GM12865 (cell line): Measurements from ENCODE around the gene EXOC3L2.

Source experiments
- DNase-seq: peaks from one replicate; pipeline ENCODE4 v3.0.0; 2010; ENCODE audit warnings: low read depth
- H3K4me3 ChIP-seq: 2 replicates; pipeline ENCODE4 v1.5.1; 2011; ENCODE audit warnings: mild to moderate bottlenecking, low read depth, low read length, control low read depth
- TF ChIP-seq, protein P1 (sequence below): IDR thresholded peaks from 2 replicates; pipeline ENCODE4 v1.5.1; 2011; ENCODE audit warnings: low read length, control low read depth, low read depth, inconsistent platforms; ENCODE audit not compliant: insufficient read depth; ENCODE audit errors: missing control alignments

EXOC3L2 gene

GRCh38 chr19:45256836-45257235, 11.6 kb upstream of the EXOC3L2 start:
- TF ChIP-seq, protein P1, sequence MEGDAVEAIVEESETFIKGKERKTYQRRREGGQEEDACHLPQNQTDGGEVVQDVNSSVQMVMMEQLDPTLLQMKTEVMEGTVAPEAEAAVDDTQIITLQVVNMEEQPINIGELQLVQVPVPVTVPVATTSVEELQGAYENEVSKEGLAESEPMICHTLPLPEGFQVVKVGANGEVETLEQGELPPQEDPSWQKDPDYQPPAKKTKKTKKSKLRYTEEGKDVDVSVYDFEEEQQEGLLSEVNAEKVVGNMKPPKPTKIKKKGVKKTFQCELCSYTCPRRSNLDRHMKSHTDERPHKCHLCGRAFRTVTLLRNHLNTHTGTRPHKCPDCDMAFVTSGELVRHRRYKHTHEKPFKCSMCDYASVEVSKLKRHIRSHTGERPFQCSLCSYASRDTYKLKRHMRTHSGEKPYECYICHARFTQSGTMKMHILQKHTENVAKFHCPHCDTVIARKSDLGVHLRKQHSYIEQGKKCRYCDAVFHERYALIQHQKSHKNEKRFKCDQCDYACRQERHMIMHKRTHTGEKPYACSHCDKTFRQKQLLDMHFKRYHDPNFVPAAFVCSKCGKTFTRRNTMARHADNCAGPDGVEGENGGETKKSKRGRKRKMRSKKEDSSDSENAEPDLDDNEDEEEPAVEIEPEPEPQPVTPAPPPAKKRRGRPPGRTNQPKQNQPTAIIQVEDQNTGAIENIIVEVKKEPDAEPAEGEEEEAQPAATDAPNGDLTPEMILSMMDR = no peak

DNA sequence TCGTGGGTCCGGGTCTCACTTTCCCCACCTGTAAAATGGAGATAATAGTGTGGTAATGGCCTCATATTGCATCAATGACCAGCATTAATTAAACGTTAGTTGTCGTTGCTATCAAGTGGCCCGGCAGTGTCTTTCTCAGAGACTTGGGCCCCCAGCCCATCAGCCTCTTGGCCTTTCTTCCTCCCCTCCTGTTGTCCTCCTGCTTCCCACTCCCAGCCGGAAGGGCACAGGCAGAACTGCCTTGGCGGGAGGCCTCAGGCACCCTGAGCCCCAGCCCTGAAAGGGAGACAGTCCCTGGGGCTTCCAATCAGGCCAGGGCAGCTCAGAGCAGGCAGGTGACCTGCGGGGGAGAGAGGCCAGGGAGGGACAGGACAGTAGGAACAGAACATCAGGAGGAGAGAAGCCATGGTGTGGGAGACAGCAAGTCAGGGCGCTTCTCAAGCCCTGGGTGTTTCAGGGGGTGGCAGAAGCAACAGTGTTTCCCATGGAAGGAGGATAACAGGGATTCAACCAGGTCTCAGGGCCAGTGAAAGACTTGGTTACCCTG, 10.5 kb upstream of the EXOC3L2 start:
- no peak overlapping the region for H3K4me3 ChIP-seq
- DNase-seq = no peak
- TF ChIP-seq, protein P1 = no peak

More at GRCh38 chr19:45256836-45257235, 11.6 kb upstream of the EXOC3L2 start:
- DNase-seq = no peak
- H3K4me3 ChIP-seq = no peak overlapping the region

- H3K4me3 ChIP-seq = no peak overlapping the region
- no peak for DNase-seq
- TF ChIP-seq, protein P1 = peak; percentile 31
Measured at GRCh38 chr19:45254044-45254531, 8.9 kb upstream of the EXOC3L2 start.

GRCh38 chr19:45253396-45254027, 8.3 kb upstream of the EXOC3L2 start:
- H3K4me3 ChIP-seq = no peak overlapping the region
- DNase-seq = no peak
- TF ChIP-seq, protein P1 = no peak

DNA sequence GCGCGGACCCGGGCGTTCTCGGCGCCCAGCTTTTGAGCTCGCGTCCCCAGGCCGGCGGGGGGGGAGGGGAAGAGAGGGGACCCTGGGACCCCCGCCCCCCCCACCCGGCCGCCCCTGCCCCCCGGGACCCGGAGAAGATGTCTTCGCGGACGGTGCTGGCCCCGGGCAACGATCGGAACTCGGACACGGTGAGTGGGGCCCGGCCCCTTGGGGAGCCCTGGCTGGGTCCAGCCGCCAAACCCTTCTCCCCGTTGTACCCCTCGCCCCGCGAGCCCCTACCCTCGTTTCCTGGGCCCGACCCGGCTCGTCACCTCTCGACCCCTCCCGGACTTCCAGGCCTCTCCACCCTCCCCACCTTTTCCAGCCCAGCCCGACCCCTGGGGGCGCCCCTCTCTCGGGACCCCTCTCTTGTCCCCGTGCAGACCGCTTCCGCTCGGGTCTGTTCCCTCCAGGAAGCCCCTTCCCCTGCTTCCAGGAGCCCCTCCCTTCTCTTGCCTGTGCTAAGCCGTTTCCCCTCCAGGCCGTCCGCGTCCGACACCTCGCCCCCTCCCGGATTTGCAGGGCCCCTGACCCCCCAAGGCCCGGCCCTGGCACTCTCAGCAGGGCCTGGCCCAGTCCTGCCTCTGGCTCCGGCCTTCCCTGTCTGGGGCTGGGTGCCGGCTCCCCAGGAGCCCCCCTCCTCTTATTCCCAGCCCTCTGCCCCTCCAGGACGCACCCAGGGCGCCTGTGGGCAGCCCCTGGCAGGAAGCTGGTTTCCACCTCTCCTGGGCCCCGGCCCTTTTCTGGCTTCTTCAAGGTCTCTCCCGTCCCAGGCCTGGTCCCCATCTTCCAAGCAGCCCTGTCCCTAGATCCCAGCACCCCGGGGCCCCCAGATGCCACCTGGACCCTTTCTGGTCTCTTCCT, 6.5 kb upstream of the EXOC3L2 start:
- peak; percentile 18 for DNase-seq
- TF ChIP-seq, protein P1 = no peak
- H3K4me3 ChIP-seq = peak overlapping the region; percentile 92

- TF ChIP-seq, protein P1 = no peak
- H3K4me3 ChIP-seq = peak within 1 kb of the TSS; percentile 92
- peak; percentile 66 for DNase-seq
Measured at GRCh38 chr19:45250832-45251451, 5.7 kb upstream of the EXOC3L2 start, which contains the start of gene MARK4. Gene MARK4, plus strand, starts transcription at chr19:45251271. Its CDS starts 318 bp downstream, at chr19:45251589.
